NCI-H2029 (cell line): ENCODE measurements around the gene ANKRD11.

ENCODE experiments used
- DNase-seq: peaks from one replicate; lab custom pipeline; 2025; lab: John Stamatoyannopoulos, UW

ANKRD11 gene

DNA sequence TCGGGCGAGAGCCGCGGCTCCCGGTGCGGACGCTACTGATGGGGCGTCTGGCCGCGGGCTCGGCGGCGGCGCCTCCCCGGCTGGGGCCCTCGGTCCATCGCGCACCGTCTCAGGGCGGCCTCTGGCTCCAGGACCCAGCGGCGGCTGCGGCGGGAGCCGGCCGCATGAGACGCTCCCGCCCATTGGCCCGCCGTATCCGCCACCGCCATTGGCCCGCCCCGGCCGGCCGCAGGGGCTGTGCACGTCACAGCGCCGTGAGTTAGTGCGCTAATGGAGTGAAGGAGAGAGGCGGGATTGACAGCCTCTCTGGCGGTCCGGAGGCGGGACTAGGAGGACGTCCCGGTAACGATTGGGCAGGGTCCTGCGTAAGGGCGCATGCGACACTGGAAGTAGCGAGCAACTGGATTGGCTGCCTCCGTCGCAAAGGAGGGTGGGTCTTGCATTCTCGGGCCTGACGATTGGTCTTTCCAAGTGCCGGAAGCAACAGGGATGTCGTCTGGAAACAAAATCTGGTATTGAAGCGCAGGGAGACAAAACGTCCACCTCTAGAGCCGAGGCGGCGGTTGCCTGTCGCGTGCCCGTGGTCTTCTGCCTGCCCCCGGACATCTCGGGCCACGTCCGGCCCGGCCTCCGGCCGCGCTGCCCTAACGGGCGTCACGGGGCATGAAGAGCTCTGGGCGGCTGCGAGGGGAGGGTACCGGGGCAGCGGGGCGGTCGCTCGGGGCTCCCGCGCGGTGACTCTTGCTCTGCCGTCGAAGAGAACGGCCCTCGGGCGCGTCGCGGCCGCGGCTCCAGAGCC lies at the start of gene ANKRD11:
Gene ANKRD11 (minus strand): TSS at position 123 of the 799 bp plus-strand sequence. CDS start 173,542 bp downstream, outside the sequence.
- peak; percentile 95 for DNase-seq

DNA sequence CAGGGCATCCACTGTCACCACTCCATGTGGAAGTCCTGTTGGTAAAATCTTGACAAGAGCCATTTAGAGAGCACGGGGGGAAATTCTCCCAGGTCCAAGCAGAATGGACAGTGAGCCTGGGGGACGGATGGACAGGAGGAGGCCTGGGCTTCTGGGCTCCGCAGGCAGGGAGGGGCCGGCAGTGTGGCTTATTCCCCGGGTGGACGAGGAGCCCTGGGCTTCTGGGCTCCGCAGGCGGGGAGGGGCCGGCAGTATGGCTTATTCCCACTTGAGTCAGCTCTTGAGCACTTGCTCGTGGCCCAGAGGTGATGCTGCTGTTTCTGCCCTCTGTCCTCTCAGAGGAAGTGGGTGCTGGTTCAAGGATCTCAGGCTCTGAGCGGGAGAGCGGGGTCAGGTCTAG lies 47.9 kb upstream of the ANKRD11 start:
- DNase-seq = no peak

DNA sequence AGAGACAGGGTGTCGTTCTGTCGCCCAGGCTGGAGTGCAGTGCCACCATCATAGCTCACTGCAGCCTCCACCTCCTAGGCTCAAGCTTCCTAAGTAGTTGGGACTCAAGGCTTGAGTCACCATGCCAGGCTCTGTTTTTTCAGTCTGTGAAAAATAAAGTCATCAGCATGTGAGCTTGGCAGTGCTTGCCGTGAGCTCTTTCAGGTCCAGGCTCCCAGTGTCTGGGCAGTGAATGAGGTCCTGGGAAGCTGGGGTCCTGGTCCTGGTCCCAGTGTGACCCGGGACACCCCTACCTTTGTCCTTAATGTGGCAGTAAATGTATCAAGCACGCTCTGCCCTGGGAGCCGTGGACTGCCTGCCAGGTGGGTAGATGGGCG lies 47.2 kb upstream of the ANKRD11 start:
- no peak for DNase-seq

DNA sequence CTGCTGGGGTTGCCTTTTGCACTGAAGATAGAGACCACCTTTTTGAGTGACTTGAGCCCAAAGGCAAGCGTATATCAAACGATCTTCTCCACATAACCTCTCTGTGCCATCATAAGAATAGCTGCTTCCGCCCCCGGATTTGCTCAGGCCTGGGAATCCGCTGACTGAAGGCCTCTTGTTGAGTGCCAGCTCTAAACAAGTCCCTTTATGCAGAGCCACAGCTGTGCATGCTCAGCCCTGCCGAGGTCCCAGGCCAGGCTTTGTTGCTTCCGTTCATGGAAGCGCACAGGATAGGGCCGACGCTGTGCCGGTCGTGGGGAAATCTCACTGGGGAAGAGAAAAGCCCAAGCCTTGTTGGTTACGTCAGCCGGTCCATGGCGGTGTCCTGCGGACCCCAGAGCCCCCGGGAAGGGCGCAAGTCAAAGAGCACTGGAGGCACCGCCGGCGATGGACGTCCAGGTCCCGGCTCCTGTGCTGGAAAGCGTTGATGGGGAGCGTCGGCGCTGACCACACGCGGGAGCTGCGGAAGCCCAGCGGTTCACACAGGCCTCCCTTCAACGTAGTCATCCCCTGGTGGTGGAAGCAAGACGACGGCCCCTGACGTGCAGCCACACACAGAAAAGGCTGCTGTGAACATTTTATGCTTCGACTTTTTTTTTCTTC lies 46.7 kb upstream of the ANKRD11 start:
- no peak for DNase-seq

DNA sequence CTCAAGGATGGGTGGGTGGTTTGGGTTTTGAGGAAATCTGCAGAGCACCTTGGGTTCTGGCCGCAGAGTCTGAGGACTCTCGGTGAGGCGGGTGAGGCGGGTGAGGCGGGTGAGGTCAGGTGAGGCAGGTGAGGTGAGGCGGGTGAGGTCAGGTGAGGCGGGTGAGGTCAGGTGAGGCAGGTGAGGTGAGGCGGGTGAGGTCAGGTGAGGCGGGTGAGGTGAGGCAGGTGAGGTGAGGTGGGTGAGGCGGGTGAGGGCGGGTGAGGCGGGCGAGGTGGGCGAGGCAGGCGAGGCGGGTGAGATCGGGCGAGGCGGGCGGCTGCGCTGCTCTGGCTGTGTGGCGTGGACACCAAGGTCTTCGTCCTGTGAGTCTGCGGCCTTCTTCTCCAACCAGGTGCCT lies 46.0 kb upstream of the ANKRD11 start:
- DNase-seq = no peak

DNA sequence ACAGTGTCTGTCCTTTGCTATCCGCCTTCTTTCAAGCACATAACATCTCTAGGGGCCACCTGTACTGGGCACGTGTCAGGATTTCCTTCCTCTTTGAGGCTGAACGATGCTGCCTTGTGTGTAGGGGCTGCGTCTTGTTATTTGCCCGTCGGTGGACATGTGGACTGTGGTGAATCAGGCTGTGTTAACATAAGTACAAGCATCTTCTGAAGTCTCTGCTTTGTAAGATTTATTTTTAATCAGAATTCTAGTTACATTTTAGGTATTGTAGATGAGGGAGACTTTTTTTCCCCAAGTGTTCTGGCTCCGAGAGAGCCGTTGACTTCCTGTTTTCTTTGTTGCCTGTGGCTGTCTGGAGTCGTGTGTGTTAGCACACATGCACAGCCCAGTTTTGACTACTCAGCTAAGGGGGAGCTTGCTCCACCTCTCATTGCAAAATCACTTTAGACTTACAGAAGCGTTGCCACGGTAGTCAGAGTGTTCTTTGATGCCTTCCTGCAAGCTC lies 43.9 kb upstream of the ANKRD11 start:
- no peak for DNase-seq

DNA sequence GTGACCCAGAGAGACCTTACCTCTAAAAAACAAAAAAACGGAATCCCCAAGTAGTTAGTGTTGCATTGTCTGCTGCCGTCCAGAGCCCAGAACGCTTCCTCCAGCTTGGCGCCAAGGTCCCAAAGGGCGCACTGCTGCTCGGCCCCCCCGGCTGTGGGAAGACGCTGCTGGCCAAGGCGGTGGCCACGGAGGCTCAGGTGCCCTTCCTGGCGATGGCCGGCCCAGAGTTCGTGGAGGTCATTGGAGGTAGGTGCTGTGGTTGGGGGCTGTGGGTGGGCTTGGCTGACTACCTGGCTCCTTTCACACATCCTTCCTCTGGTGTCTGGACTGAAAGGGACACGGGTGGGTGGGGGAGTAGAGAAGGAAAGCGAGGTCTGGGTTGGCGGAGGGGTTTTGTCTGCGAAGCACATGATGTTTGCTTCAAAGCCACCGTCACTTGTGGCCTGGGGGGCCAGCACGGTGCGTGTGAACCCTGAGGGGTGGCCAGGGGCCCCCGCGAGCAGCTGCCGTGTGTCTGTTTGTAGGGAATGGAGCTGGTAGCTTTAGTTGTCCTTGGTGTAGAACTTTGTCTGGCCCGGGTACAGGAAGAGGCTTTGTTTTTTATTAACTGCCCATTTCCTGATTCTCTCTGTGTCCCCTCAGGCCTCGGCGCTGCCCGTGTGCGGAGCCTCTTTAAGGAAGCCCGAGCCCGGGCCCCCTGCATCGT lies 41.6 kb upstream of the ANKRD11 start:
- no peak for DNase-seq

DNA sequence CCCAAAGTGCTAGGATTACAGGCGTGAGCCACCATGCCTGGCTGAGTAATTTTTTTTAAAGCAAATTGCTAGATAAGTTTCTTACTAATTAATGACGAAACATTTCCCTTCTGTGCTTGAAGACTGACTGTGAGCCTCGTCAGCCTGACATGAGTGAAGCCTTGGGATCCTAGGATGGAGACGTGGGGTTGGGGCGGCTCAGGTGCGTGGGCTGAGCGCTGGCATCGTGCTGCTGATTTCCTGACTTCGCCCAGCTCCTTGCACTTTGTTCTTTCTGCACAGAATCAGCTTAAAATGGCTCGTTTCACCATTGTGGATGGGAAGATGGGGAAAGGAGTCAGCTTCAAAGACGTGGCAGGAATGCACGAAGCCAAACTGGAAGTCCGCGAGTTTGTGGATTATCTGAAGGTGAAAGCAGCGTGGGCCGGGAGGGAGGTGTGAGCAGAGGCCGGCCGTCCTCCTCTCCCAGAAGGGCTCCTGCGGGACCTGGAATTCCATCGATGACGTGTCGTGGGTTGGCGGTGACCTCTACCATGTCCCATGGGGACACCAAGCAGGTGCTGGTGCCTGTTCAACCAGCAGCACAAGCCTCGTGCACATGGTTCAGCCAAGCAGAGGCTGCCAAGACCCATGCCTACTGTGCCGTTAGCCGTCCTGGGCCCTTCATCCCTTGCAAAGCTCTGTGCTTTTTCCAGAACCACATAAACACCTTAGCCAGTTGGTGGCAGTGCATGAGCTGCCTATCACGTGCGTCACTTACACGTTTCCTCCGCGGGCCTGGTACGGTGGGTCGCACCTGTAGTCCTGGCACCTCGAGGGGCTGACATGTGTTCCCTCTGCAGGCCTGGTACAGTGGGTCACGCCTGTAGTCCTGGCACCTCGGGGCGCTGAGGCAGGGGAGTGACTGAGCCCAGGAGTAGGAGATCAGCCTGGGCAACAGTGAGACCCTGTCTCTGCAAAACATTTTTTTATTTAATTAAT lies 40.3 kb upstream of the ANKRD11 start:
- DNase-seq = no peak

DNA sequence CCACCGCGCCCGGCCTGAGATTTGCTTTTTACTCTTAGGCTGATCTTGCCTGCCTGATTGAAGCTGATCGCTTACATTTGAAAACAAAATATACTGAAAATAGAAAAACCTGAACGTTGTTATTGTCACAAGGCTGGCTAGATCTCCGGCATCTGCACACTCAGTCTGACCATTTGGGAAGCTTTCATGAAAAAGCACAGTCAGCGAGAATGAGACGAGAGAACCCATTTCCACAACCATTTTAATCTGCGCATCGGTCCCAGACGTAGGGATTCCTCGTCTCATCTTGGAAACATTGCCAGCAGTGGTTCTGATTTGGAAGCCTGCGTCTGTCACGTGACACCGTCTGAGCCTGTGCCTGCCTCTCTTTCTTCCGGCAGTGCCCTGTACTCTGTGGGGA lies 38.7 kb upstream of the ANKRD11 start:
- DNase-seq = no peak

DNA sequence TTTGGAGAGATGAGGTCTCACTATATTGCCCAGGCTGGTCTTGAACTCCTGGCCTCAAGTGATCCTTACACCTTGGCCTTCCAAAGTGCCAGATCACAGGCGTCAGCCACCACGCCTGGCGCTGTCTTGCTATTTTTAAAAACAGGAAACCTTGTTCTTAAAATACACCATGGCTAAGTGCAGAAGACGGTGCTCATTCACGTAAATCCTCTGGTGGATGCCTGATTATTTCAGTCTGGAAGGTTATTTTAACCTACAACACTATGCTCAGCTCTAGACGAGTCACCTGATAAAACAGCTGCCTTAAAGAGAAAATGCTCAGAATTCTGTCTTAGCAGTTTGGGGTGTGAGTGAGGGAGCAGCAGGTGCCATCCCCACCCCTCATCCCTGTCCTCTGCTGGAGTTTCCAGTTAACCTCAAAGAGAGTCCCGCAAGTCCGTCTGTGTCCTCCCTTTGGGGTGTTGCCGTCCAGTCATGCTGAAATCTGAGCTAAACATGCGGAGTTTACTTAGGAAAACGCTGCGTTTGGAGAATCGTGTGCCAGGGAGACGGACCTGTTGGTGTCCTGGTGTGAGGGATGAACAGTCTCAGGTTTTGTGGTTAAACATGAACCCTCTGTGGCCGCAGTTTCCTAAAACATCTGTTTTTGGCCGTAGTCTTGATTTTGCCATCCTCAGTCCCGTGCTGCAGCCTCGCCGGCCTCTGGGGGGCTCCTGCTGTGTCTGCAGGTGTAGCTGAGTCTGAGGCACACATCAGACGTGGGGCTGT lies 35.0 kb upstream of the ANKRD11 start:
- no peak for DNase-seq

DNA sequence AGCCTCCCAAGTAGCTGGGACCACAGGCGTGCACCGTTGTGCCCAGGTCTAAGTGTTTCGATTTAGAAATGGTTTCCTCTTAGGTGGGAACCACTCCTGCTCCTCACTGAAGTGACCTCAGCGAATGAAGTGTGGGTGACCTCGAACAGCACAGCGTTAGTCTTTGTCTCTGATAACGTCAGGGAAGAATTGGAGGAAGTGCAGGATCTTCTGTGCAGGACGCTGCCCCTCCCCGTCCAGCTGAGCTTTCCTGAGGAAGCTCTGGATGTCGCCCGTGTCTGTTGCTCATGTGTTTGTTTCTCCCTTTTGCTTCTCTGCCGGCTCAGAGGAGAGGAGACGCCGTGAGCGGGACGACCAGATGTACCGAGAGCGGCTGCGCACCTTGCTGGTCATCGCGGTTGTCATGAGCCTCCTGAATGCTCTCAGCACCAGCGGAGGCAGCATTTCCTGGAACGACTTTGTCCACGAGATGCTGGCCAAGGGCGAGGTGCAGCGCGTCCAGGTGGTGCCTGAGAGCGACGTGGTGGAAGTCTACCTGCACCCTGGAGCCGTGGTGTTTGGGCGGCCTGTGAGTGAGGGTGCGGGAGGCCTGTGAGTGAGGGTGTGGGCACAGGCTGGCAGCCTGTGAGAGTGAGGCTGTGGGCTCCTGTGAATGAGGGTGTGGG lies 33.5 kb upstream of the ANKRD11 start:
- no peak for DNase-seq

DNA sequence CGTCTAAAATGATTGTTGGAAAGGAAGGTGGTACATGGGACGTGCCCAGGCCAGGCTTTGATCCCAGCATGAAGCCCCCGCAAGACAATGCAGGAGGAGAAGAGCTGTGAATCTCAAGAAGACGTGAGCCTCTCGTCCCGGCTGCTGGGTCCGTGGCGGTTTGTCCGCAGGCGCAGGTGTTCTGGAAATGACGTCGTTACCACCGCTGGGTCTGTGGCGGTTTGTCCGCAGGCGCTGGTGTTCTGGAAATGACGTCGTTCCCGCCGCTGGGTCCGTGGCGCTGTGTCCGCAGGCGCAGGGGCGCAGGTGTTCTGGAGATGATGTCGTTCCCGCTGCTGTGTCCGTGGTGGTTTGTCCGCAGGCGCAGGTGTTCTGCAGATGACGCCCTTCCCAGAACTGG lies 31.9 kb upstream of the ANKRD11 start:
- DNase-seq = no peak

DNA sequence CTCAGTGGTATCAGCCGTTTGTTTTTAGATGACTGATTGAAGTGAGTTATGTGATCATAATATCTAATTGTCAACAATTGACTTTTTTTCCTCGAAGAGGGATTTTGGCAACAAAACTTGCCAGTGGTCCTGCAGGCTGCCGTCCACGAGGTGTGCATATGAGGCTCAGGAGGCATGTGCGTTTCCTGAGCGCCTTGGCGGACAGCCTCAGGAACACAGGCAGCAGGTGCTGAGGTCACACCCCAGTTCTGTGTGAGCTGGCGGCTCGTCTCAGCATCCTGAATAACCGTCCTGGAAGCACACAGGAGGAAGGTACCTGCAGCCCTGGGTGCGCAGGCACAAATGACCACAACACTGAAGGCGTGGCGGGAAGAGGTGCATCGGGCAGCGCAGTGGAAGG lies 29.5 kb upstream of the ANKRD11 start:
- DNase-seq = no peak

DNA sequence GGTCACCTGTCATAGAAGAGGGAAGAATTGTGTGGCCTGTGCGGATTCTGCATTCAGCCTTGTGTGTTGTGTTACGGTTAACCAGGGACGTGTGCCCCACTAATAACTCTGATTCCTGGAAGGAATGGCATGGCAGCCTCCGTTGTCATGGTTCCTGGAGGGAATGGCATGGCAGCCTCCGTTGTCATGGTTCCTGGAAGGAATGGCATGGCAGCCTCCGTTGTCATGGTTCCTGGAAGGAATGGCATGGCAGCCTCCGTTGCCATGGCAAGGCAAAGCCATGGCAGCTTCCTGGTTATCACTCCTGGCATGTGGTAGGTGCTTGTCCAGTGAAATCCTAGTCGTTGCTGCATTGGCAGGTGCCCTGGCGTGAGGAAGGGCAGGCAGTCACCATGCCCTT lies 26.8 kb upstream of the ANKRD11 start:
- no peak for DNase-seq

DNA sequence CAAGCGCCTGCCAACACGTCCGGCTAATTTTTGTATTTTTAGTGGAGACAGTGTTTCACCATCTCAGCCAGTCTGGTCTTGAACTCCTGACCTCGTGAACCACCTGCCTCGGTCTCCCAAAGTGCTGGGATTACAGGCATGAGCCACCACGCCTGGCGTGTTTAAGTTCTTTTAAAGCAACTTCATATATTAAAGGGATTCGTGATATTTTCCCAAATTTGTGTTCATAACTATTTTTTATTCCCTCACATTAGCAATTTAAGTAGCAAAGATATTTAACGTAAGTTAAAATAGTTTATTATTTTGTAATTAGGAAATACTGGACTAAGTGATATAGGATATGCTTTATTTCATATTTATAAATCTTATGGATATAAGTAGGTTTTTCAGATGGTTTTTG lies 22.1 kb upstream of the ANKRD11 start:
- DNase-seq = no peak

DNA sequence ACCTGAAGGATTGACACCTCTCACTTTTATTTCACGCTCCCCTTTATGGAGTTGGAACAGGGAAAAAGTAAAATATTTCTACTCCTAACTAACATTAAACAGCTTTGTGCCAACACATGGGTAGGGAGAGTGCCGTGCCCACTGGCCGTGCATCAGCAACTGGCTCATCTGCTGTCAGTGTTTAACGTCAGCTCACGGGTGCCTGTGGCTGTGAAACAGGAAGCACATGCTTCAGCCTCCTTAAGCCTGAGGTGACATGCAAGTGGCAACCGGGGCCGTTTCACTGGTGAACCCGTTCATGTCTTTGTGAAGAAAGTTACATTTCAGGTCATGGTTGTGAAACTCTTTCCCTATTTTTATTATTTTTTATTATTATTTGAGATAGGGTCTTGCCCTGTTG lies 21.0 kb upstream of the ANKRD11 start:
- DNase-seq = no peak

DNA sequence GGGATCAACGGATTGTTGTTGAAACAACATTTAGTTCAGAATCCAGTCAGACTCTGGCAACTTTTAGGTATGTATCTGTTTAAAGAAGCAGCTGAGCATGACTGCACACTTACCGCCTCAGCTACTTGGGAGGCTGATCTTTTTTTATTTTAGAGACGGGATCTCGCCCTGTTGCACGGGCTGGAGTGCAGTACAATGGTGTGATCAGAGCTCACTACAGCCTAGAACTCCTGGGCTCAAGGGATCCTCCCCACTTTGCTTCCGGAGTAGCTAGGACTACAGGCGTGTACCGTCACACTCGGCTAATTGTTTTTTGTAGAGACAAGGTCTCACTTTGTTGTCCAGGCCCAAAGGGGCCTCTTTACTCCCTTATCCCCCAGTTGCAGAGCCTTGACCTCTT lies 20.2 kb upstream of the ANKRD11 start:
- no peak for DNase-seq

DNA sequence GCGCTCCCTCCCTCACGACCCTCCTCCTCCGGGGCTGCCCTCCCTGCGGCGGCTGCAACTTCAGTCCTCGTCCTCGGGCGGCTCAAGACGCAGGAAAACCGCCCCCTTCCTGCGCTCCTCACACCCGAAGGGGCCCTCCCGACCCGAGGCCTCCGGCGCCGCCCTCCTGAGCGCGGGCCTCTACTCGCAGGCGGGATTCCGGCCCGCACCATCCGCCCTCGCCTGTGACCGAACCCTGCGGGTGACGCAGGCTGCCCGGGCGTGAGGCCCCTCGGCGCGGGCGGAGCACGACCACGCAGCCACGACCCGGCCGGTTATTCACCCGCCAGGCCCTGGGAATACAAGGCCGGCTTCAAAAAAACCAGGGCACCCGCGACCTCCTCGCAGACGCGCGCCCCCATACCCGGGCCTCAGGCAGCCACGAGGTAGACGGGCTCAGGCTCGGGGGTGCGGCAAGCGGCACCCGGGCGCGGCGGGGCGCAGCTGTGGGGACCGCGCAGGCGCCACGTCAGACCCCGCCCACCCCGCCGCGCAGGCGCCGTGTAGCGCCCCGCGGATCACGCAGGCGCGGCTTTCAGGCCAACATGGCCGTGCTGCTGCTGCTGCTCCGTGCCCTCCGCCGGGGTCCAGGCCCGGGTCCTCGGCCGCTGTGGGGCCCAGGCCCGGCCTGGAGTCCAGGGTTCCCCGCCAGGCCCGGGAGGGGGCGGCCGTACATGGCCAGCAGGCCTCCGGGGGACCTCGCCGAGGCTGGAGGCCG lies 17.7 kb upstream of the ANKRD11 start, which contains the start of gene SPG7:
Gene SPG7 (plus strand): TSS at position 570 of the 757 bp plus-strand sequence. CDS start 15 bp downstream, at position 585.
- DNase-seq = peak; percentile 35

DNA sequence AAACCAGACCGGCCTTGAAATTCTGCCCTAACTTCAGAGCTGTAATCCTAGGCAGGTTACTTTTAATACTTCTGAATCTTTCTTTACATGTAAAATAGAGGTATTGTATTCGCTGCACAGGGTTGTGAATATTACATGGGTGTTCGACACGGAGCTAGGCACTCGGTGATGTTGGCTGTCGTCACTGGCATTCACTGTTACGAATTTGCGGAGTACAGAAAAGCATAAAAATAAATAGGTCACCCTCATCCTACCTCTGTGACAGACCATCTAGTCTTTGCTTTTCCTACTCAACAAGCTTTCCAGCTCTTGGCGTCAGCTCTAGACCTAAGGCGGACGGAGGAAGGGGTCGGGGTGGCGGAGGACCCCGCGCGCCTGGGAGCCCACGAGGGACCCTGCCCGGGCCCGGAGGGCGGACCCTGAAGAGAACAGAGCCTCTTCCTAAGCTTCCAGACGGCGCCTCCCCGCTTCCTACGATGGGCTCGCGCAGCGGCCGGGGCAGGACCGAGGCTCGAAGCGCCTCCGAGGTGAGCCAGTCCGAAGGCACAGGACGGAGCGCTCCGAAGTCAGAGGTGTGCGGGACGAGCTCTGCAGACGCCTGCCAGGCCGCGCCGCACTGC lies 17.0 kb upstream of the ANKRD11 start:
- no peak for DNase-seq
